GM21786 (cell line): ENCODE measurements around the gene BRWD1.

Experiments
- ATAC-seq: cut with Tn5 transposase; IDR thresholded peaks from one replicate; pipeline ENCODE4 v1.9.1; 2021; ENCODE audit not compliant: unreplicated experiment

The BRWD1 gene

GRCh38 chr21:39313571-39314142 lies at the start of gene BRWD1:
BRWD1 (minus strand) TSS chr21:39313632; CDS start chr21:39313491, 141 bp downstream.
- peak; percentile 39 for ATAC-seq

- ATAC-seq, result no peak
Measured at GRCh38 chr21:39362733-39363132, 49.3 kb upstream of the BRWD1 start.

GRCh38 chr21:39359382-39359781 lies 46.0 kb upstream of the BRWD1 start:
- ATAC-seq, result no peak

GRCh38 chr21:39353295-39353694 lies 39.9 kb upstream of the BRWD1 start:
- no peak for ATAC-seq

GRCh38 chr21:39350094-39351005 lies 36.9 kb upstream of the BRWD1 start:
- no peak for ATAC-seq

- peak; percentile 80 for ATAC-seq
Measured at GRCh38 chr21:39349211-39350093, 36.0 kb upstream of the BRWD1 start.

GRCh38 chr21:39348355-39349210 lies 35.2 kb upstream of the BRWD1 start, which contains the start of gene HMGN1:
HMGN1 (minus strand) TSS chr21:39349088; CDS start chr21:39348917, 171 bp downstream.
- peak; percentile 40 for ATAC-seq

- peak; percentile 5 for ATAC-seq
Measured at GRCh38 chr21:39348040-39348354, 34.6 kb upstream of the BRWD1 start.

- no peak for ATAC-seq
Measured at GRCh38 chr21:39347537-39347936, 34.1 kb upstream of the BRWD1 start.

- no peak for ATAC-seq
Measured at GRCh38 chr21:39346671-39347331, 33.4 kb upstream of the BRWD1 start.

GRCh38 chr21:39346206-39346605 lies 32.8 kb upstream of the BRWD1 start:
- no peak for ATAC-seq

GRCh38 chr21:39345440-39345839 lies 32.0 kb upstream of the BRWD1 start:
- no peak for ATAC-seq

- no peak for ATAC-seq
Measured at GRCh38 chr21:39344848-39345247, 31.4 kb upstream of the BRWD1 start.

GRCh38 chr21:39341249-39341923 lies 28.0 kb upstream of the BRWD1 start:
- ATAC-seq, result no peak

- ATAC-seq, result no peak
Measured at GRCh38 chr21:39340687-39341086, 27.3 kb upstream of the BRWD1 start.

GRCh38 chr21:39339231-39339630 lies 25.8 kb upstream of the BRWD1 start:
- ATAC-seq, result no peak

GRCh38 chr21:39336457-39337008 lies 23.1 kb upstream of the BRWD1 start:
- ATAC-seq, result no peak

- no peak for ATAC-seq
Measured at GRCh38 chr21:39334611-39335010, 21.2 kb upstream of the BRWD1 start.

- ATAC-seq, result no peak
Measured at GRCh38 chr21:39332175-39332574, 18.7 kb upstream of the BRWD1 start.
